ENCODE measurements around the gene C20orf144.
A peak's percentile ranks its signal among the peaks of the same experiment; 100 is the strongest.
"Not testable (repeated sequence)": the region's sequence is repeated elsewhere in the genome, so short reads cannot be mapped to it uniquely, and the experiment has no call there.

Gene C20orf144

GRCh38 chr20:33686100-33686983 is 24.2 kb downstream of the C20orf144 start, which contains the start of gene E2F1:
Gene E2F1, minus strand, starts transcription at chr20:33686385. Its CDS starts 121 bp downstream, at chr20:33686264.
- DNase-seq (peak; percentile 97), ATAC-seq (peak; percentile 85)
- Mint-ChIP-seq H3K27ac (peak within 1 kb of the TSS; percentile 91), H3K4me1 (peaks cover 78% of the 10 kb centered on the region), H3K4me3 (peak within 1 kb of the TSS; percentile 94), H3K36me3 (ENCODE audit: low read depth) (peaks cover 6% of the 10 kb centered on the region), H3K27me3 (no peaks in the 10 kb centered on the region), H3K9me3 (no peaks in the 10 kb centered on the region)

GRCh38 chr20:33686984-33687366 is 24.8 kb downstream of the C20orf144 start:
- Mint-ChIP-seq H3K9me3 (no peaks in the 10 kb centered on the region), H3K27ac (peak overlapping the region; percentile 85), H3K27me3 (no peaks in the 10 kb centered on the region), H3K4me1 (peaks cover 72% of the 10 kb centered on the region), H3K4me3 (peak overlapping the region; percentile 68), H3K36me3 (ENCODE audit: low read depth) (peaks cover 3% of the 10 kb centered on the region)
- no peak for DNase-seq
- no peak for ATAC-seq

- Mint-ChIP-seq H3K27me3 (no peaks in the 10 kb centered on the region), H3K36me3 (ENCODE audit: low read depth) (peaks cover 3% of the 10 kb centered on the region), H3K27ac (no peak overlapping the region), H3K9me3 (no peaks in the 10 kb centered on the region), H3K4me1 (peaks cover 69% of the 10 kb centered on the region), H3K4me3 (no peak overlapping the region)
- no peak for DNase-seq
- no peak for ATAC-seq
Measured at GRCh38 chr20:33687370-33687915, 25.3 kb downstream of the C20orf144 start.

- peaks cover 3% of the 10 kb centered on the region for H3K36me3 Mint-ChIP-seq (ENCODE audit: low read depth)
- no peak overlapping the region for H3K4me3 Mint-ChIP-seq
- ATAC-seq (no peak), DNase-seq (no peak)
- no peaks in the 10 kb centered on the region for H3K9me3 Mint-ChIP-seq
- peaks cover 63% of the 10 kb centered on the region for H3K4me1 Mint-ChIP-seq
- no peaks in the 10 kb centered on the region for H3K27me3 Mint-ChIP-seq
- H3K27ac Mint-ChIP-seq: peak overlapping the region; percentile 71
Measured at GRCh38 chr20:33687993-33688937, 26.1 kb downstream of the C20orf144 start.

GRCh38 chr20:33688938-33689424 is 26.9 kb downstream of the C20orf144 start:
- peaks cover 3% of the 10 kb centered on the region for H3K36me3 Mint-ChIP-seq (ENCODE audit: low read depth)
- ATAC-seq (no peak), DNase-seq (no peak)
- peaks cover 63% of the 10 kb centered on the region for H3K4me1 Mint-ChIP-seq
- no peaks in the 10 kb centered on the region for H3K27me3 Mint-ChIP-seq
- peak overlapping the region; percentile 71 for H3K27ac Mint-ChIP-seq
- H3K4me3 Mint-ChIP-seq: no peak overlapping the region
- H3K9me3 Mint-ChIP-seq: no peaks in the 10 kb centered on the region

GRCh38 chr20:33689493-33689892 is 27.4 kb downstream of the C20orf144 start:
- no peaks in the 10 kb centered on the region for H3K27me3 Mint-ChIP-seq
- DNase-seq: no peak
- peak overlapping the region; percentile 68 for H3K4me3 Mint-ChIP-seq
- ATAC-seq: no peak
- peak overlapping the region; percentile 67 for H3K27ac Mint-ChIP-seq
- H3K36me3 Mint-ChIP-seq (ENCODE audit: low read depth): peaks cover 3% of the 10 kb centered on the region
- no peaks in the 10 kb centered on the region for H3K9me3 Mint-ChIP-seq
- H3K4me1 Mint-ChIP-seq: peaks cover 59% of the 10 kb centered on the region

GRCh38 chr20:33689973-33690372 is 27.8 kb downstream of the C20orf144 start:
- Mint-ChIP-seq H3K9me3 (no peaks in the 10 kb centered on the region), H3K4me1 (peaks cover 55% of the 10 kb centered on the region), H3K36me3 (ENCODE audit: low read depth) (peaks cover 3% of the 10 kb centered on the region), H3K4me3 (peak overlapping the region; percentile 68), H3K27ac (peak overlapping the region; percentile 67), H3K27me3 (no peaks in the 10 kb centered on the region)
- ATAC-seq (peak; percentile 35), DNase-seq (peak; percentile 61)

- ATAC-seq (no peak), DNase-seq (no peak)
- Mint-ChIP-seq H3K27ac (no peak overlapping the region), H3K4me3 (no peak overlapping the region), H3K36me3 (ENCODE audit: low read depth) (no peaks in the 10 kb centered on the region), H3K9me3 (no peaks in the 10 kb centered on the region), H3K4me1 (peaks cover 31% of the 10 kb centered on the region), H3K27me3 (no peaks in the 10 kb centered on the region)
Measured at GRCh38 chr20:33693289-33693688, 31.2 kb downstream of the C20orf144 start.

- Mint-ChIP-seq H3K9me3 (no peaks in the 10 kb centered on the region), H3K36me3 (ENCODE audit: low read depth) (no peaks in the 10 kb centered on the region), H3K27ac (no peak overlapping the region), H3K27me3 (no peaks in the 10 kb centered on the region), H3K4me3 (no peak overlapping the region), H3K4me1 (peaks cover 24% of the 10 kb centered on the region)
- no peak for ATAC-seq
- DNase-seq: no peak
Measured at GRCh38 chr20:33693741-33694638, 31.9 kb downstream of the C20orf144 start.

GRCh38 chr20:33694639-33695012 is 32.5 kb downstream of the C20orf144 start:
- no peak for ATAC-seq
- Mint-ChIP-seq H3K27ac (no peak overlapping the region), H3K4me3 (no peak overlapping the region)

GRCh38 chr20:33696448-33696847 is 34.3 kb downstream of the C20orf144 start:
- Mint-ChIP-seq H3K4me1 (peaks cover 2% of the 10 kb centered on the region), H3K36me3 (ENCODE audit: low read depth) (no peaks in the 10 kb centered on the region), H3K27ac (no peak overlapping the region), H3K4me3 (no peak overlapping the region), H3K27me3 (no peaks in the 10 kb centered on the region), H3K9me3 (no peaks in the 10 kb centered on the region)
- ATAC-seq (no peak), DNase-seq (no peak)

More at GRCh38 chr20:33694639-33695012, 32.5 kb downstream of the C20orf144 start:
- DNase-seq: no peak
- Mint-ChIP-seq H3K4me1 (peaks cover 18% of the 10 kb centered on the region), H3K9me3 (no peaks in the 10 kb centered on the region), H3K36me3 (ENCODE audit: low read depth) (no peaks in the 10 kb centered on the region), H3K27me3 (no peaks in the 10 kb centered on the region)

GRCh38 chr20:33697129-33697528 is 35.0 kb downstream of the C20orf144 start:
- Mint-ChIP-seq H3K36me3 (ENCODE audit: low read depth) (no peaks in the 10 kb centered on the region), H3K4me3 (no peak overlapping the region), H3K27me3 (no peaks in the 10 kb centered on the region), H3K9me3 (no peaks in the 10 kb centered on the region), H3K4me1 (peaks cover 1% of the 10 kb centered on the region), H3K27ac (no peak overlapping the region)
- ATAC-seq: no peak
- no peak for DNase-seq

GRCh38 chr20:33698966-33699365 is 36.8 kb downstream of the C20orf144 start:
- DNase-seq; H3K4me3 Mint-ChIP-seq; ATAC-seq; H3K27me3 Mint-ChIP-seq; H3K4me1 Mint-ChIP-seq; H3K9me3 Mint-ChIP-seq; H3K27ac Mint-ChIP-seq; H3K36me3 Mint-ChIP-seq (ENCODE audit: low read depth): not testable (repeated sequence)
